ENCODE measurements around the gene SP2. TPM values are rescaled to one million over a fixed set of nuclear protein-coding genes. Genes with fewer than 3 reads are reported as not detected.

The SP2 gene
- total and polyA plus RNA-seq, 2 of the 13 experiments (the other 11 are each of a cell fraction or from before 2014, with no cell fraction given) = 1.4 to 4.8 TPM

GRCh38 chr17:47956791-47957590, 61.0 kb downstream of the SP2 start (continued):
- TF ChIP-seq TBL1XR1 (IDR thresholded peaks at IDR 0.05; ENCODE audit: borderline replicate concordance, low read length, partially characterized antibody) (no peak), U2AF1 (optimal IDR thresholded peaks at IDR 0.05; ENCODE audit: low read depth, low read length) (no peak), ZNF335 (CRISPR knock-in tag; IDR thresholded peaks at IDR 0.05) (no peak), ZNF598 (CRISPR knock-in tag; IDR thresholded peaks at IDR 0.05; ENCODE audit: borderline replicate concordance) (no peak; the same call in 1 of the 2 replicates), MIXL1 (CRISPR knock-in tag; IDR thresholded peaks at IDR 0.05) (no peak), MIER3 (CRISPR knock-in tag; IDR thresholded peaks at IDR 0.05; ENCODE audit: borderline replicate concordance) (no peak), ZNF326 (CRISPR knock-in tag; IDR thresholded peaks at IDR 0.05; ENCODE audit: borderline replicate concordance) (no peak), ZHX2 (IDR thresholded peaks at IDR 0.05; ENCODE audit: low read depth) (no peak), ZHX2 (CRISPR knock-in tag; IDR thresholded peaks at IDR 0.05; ENCODE audit: borderline replicate concordance) (no peak), NFE2 (CRISPR knock-in tag; IDR thresholded peaks at IDR 0.05) (no peak), ZC3H4 (CRISPR knock-in tag; IDR thresholded peaks at IDR 0.05; ENCODE audit: borderline replicate concordance) (no peak), ESRRA (CRISPR knock-in tag; IDR thresholded peaks at IDR 0.05; ENCODE audit: low read depth) (no peak), GZF1 (CRISPR knock-in tag; IDR thresholded peaks at IDR 0.05) (no peak), ZNF891 (CRISPR knock-in tag; IDR thresholded peaks at IDR 0.05) (no peak), ZNF781 (CRISPR knock-in tag; IDR thresholded peaks at IDR 0.05; ENCODE audit: borderline replicate concordance, not compliant biosample characterization) (no peak), ZNF441 (CRISPR knock-in tag; IDR thresholded peaks at IDR 0.05; ENCODE audit: borderline replicate concordance) (no peak)
- TF ChIP-seq, protein P1, sequence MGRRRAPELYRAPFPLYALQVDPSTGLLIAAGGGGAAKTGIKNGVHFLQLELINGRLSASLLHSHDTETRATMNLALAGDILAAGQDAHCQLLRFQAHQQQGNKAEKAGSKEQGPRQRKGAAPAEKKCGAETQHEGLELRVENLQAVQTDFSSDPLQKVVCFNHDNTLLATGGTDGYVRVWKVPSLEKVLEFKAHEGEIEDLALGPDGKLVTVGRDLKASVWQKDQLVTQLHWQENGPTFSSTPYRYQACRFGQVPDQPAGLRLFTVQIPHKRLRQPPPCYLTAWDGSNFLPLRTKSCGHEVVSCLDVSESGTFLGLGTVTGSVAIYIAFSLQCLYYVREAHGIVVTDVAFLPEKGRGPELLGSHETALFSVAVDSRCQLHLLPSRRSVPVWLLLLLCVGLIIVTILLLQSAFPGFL (CRISPR knock-in tag; IDR thresholded peaks at IDR 0.05) = no peak
- TF ChIP-seq, protein P2, sequence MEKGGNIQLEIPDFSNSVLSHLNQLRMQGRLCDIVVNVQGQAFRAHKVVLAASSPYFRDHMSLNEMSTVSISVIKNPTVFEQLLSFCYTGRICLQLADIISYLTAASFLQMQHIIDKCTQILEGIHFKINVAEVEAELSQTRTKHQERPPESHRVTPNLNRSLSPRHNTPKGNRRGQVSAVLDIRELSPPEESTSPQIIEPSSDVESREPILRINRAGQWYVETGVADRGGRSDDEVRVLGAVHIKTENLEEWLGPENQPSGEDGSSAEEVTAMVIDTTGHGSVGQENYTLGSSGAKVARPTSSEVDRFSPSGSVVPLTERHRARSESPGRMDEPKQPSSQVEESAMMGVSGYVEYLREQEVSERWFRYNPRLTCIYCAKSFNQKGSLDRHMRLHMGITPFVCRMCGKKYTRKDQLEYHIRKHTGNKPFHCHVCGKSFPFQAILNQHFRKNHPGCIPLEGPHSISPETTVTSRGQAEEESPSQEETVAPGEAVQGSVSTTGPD (CRISPR knock-in tag; IDR thresholded peaks at IDR 0.05) = peak; percentile 54
- TF ChIP-seq, protein P3, sequence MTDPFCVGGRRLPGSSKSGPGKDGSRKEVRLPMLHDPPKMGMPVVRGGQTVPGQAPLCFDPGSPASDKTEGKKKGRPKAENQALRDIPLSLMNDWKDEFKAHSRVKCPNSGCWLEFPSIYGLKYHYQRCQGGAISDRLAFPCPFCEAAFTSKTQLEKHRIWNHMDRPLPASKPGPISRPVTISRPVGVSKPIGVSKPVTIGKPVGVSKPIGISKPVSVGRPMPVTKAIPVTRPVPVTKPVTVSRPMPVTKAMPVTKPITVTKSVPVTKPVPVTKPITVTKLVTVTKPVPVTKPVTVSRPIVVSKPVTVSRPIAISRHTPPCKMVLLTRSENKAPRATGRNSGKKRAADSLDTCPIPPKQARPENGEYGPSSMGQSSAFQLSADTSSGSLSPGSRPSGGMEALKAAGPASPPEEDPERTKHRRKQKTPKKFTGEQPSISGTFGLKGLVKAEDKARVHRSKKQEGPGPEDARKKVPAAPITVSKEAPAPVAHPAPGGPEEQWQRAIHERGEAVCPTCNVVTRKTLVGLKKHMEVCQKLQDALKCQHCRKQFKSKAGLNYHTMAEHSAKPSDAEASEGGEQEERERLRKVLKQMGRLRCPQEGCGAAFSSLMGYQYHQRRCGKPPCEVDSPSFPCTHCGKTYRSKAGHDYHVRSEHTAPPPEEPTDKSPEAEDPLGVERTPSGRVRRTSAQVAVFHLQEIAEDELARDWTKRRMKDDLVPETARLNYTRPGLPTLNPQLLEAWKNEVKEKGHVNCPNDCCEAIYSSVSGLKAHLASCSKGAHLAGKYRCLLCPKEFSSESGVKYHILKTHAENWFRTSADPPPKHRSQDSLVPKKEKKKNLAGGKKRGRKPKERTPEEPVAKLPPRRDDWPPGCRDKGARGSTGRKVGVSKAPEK (CRISPR knock-in tag; IDR thresholded peaks at IDR 0.05; ENCODE audit: borderline replicate concordance) = no peak

Data from HepG2 (cell line).